H1 (cell line): Measurements from ENCODE around the gene KCTD10. TPM values are rescaled to one million over a fixed set of nuclear protein-coding genes. Genes with fewer than 3 reads are reported as not detected.

Experiments used
- CTCF ChIA-PET: fragments of 300-600 bp; sonication (Branson Sonifier 250); formaldehyde crosslinking; loops from one replicate; lab custom pipeline; 2021; ENCODE audit not compliant: partially characterized antibody; lab: Charles Lee
- POLR2A ChIA-PET: fragments of 300-600 bp; sonication (Branson Sonifier 250); formaldehyde crosslinking; loops from one replicate; lab custom pipeline; 2021; ENCODE audit warnings: inconsistent platforms; ENCODE audit not compliant: partially characterized antibody; lab: Charles Lee
- DNase-seq, 2 experiments: peaks; one replicate each; pipeline versions ENCODE4 v3.0.0 to v3.0.0-alpha.2; 2010 to 2022; ENCODE audit warnings: low spot score in 2 of 2, low read depth in 1 of 2, mixed read lengths in 1 of 2
- FAIRE-seq: peaks from 2 replicates; lab custom pipeline; 2011; peaks lifted over from hg19 to GRCh38; lab: Jason Lieb, UNC
- H2AFZ ChIP-seq: 2 replicates; pipeline ENCODE4 v1.8.1; 2012; ENCODE audit warnings: low read length, inconsistent platforms
- H2AK5ac ChIP-seq: 2 replicates; pipeline ENCODE4 v1.6.1; 2013; ENCODE audit warnings: low read depth, low read length
- H2BK120ac ChIP-seq: replicated peaks from 2 replicates; pipeline ENCODE3; 2013; ENCODE audit warnings: low read depth, low read length, inconsistent platforms
- H2BK12ac ChIP-seq: 2 replicates; pipeline ENCODE4 v1.6.1; 2013; ENCODE audit warnings: low read depth, low read length
- H2BK15ac ChIP-seq: 2 replicates; pipeline ENCODE4 v1.6.1; 2013; ENCODE audit warnings: low read length
- H2BK20ac ChIP-seq: 2 replicates; pipeline ENCODE4 v1.6.1; 2013; ENCODE audit warnings: low read length
- H2BK5ac ChIP-seq: 2 replicates; pipeline ENCODE4 v1.6.1; 2013; ENCODE audit warnings: low read depth, low read length
- H3K14ac ChIP-seq: 2 replicates; pipeline ENCODE4 v1.6.1; 2013; ENCODE audit warnings: inconsistent platforms; ENCODE audit not compliant: insufficient read length
- H3K18ac ChIP-seq: 2 replicates; pipeline ENCODE4 v1.6.1; 2013; ENCODE audit warnings: low read length; ENCODE audit errors: extremely low read depth
- H3K23ac ChIP-seq: 2 replicates; pipeline ENCODE4 v1.6.1; 2013; ENCODE audit warnings: inconsistent platforms; ENCODE audit not compliant: insufficient read length
- H3K23me2 ChIP-seq: 2 replicates; pipeline ENCODE4 v1.6.1; 2013; ENCODE audit warnings: low read depth, low read length
- H3K27ac ChIP-seq: 2 replicates; pipeline ENCODE4 v1.6.1; 2011; ENCODE audit warnings: low read depth, low read length, inconsistent platforms
- H3K27me3 ChIP-seq, 4 experiments: replicated peaks in 1 of 4; 1 replicate in 1 of 4; 2 replicates in 3 of 4; pipeline versions ENCODE4 v1.6.1 to v1.8.1; 2011 to 2013; ENCODE audit warnings: low read length in 3 of 4, mild to moderate bottlenecking in 3 of 4, inconsistent platforms in 2 of 4, mixed read lengths in 2 of 4, moderate library complexity in 1 of 4; ENCODE audit not compliant: control insufficient read depth in 3 of 4, insufficient read depth in 3 of 4; ENCODE audit errors: extremely low read depth in 1 of 4
- H3K36me3 ChIP-seq, 4 experiments: 2 replicates each; pipeline versions ENCODE4 v1.6.1 to v1.8.1; 2011 to 2013; ENCODE audit warnings: mild to moderate bottlenecking in 4 of 4, low read length in 3 of 4, moderate library complexity in 2 of 4, control low read depth in 1 of 4, inconsistent platforms in 1 of 4; ENCODE audit not compliant: insufficient read depth in 4 of 4, control insufficient read depth in 2 of 4
- H3K4ac ChIP-seq: replicated peaks from 2 replicates; pipeline ENCODE3; 2013; ENCODE audit warnings: low read length, low read depth, mixed read lengths, inconsistent platforms; ENCODE audit not compliant: insufficient read length
- H3K4me1 ChIP-seq, 4 experiments: replicated peaks in 1 of 4; 1 replicate in 1 of 4; 2 replicates in 3 of 4; pipeline versions ENCODE4 v1.6.1 to v1.8.1; 2011 to 2013; ENCODE audit warnings: low read length in 3 of 4, inconsistent platforms in 2 of 4, mixed read lengths in 1 of 4; ENCODE audit not compliant: insufficient read depth in 4 of 4, control insufficient read depth in 3 of 4
- H3K4me2 ChIP-seq, 2 experiments: 2 replicates each; pipeline versions ENCODE4 v1.6.1 to v1.8.1; 2011 to 2013; ENCODE audit warnings: low read depth in 2 of 2, low read length in 2 of 2, control low read depth in 1 of 2, inconsistent platforms in 1 of 2, mild to moderate bottlenecking in 1 of 2; ENCODE audit not compliant: insufficient read depth in 1 of 2
- H3K4me3 ChIP-seq, 4 experiments: fragments of 200-600, 300-600 bp in 1 of 4; sonication (generic), shearing (Covaris generic), sonication (Bioruptor Twin) in 1 of 4; 2 replicates each; pipeline versions ENCODE4 v1.5.1 to v1.8.1; 2011 to 2016; ENCODE audit warnings: low read length in 4 of 4, low read depth in 3 of 4, control low read depth in 2 of 4, inconsistent platforms in 2 of 4, mild to moderate bottlenecking in 2 of 4, mixed read lengths in 1 of 4, moderate library complexity in 1 of 4; ENCODE audit not compliant: insufficient read depth in 2 of 4; ENCODE audit errors: extremely low read depth in 1 of 4
- H3K56ac ChIP-seq: replicated peaks from 2 replicates; pipeline ENCODE3; 2013; ENCODE audit warnings: low read depth, mild to moderate bottlenecking, mixed read lengths, low read length, inconsistent platforms; ENCODE audit not compliant: insufficient read length
- H3K79me1 ChIP-seq: 2 replicates; pipeline ENCODE4 v1.6.1; 2013; ENCODE audit warnings: low read depth, low read length, control low read depth
- H3K79me2 ChIP-seq, 2 experiments: 2 replicates each; pipeline versions ENCODE4 v1.6.1 to v1.8.1; 2012 to 2013; ENCODE audit warnings: low read length in 2 of 2, mild to moderate bottlenecking in 2 of 2, inconsistent platforms in 1 of 2; ENCODE audit not compliant: insufficient read depth in 2 of 2, control insufficient read depth in 1 of 2
- H3K9ac ChIP-seq, 4 experiments: replicated peaks in 1 of 4; 1 replicate in 1 of 4; 2 replicates in 3 of 4; pipeline versions ENCODE4 v1.6.1 to v1.8.1; 2011 to 2013; ENCODE audit warnings: low read depth in 3 of 4, low read length in 3 of 4, control low read depth in 2 of 4, mild to moderate bottlenecking in 2 of 4, moderate library complexity in 2 of 4, inconsistent platforms in 1 of 4; ENCODE audit errors: extremely low read depth in 1 of 4
- H3K9me3 ChIP-seq, 2 experiments: 2 replicates each; pipeline versions ENCODE4 v1.6.1 to v1.8.1; 2012 to 2013; ENCODE audit warnings: mild to moderate bottlenecking in 2 of 2, moderate library complexity in 2 of 2, control low read depth in 1 of 2, inconsistent platforms in 1 of 2, low read depth in 1 of 2, low read length in 1 of 2, mixed read lengths in 1 of 2; ENCODE audit not compliant: insufficient read depth in 2 of 2
- H4K20me1 ChIP-seq, 2 experiments: replicated peaks in 1 of 2; 2 replicates each; pipeline versions ENCODE3 to v1.8.1; 2011 to 2013; ENCODE audit warnings: inconsistent platforms in 2 of 2, low read length in 2 of 2, mild to moderate bottlenecking in 1 of 2; ENCODE audit not compliant: insufficient read depth in 2 of 2, control insufficient read depth in 1 of 2
- H4K5ac ChIP-seq: 2 replicates; pipeline ENCODE4 v1.6.1; 2013; ENCODE audit warnings: low read length, low read depth, mixed read lengths, inconsistent platforms; ENCODE audit not compliant: insufficient read length
- H4K8ac ChIP-seq: 2 replicates; pipeline ENCODE4 v1.8.0; 2013; ENCODE audit warnings: mild to moderate bottlenecking, moderate library complexity, low read length, inconsistent platforms; ENCODE audit not compliant: insufficient read depth; ENCODE audit errors: extremely low read depth
- H4K91ac ChIP-seq: replicated peaks from 2 replicates; pipeline ENCODE3; 2013; ENCODE audit warnings: low read length, mixed read lengths, inconsistent platforms; ENCODE audit not compliant: insufficient read length
- SAP30 ChIP-seq: fragments of 300-600 bp; sonication (generic); IDR thresholded peaks from 2 replicates; pipeline ENCODE4 v1.7.1; 2012; ENCODE audit warnings: low read length, moderate library complexity, mild to moderate bottlenecking, inconsistent platforms; ENCODE audit not compliant: insufficient read depth, insufficient replicate concordance
- WGBS, 2 experiments: shearing (Covaris generic) in 1 of 2; methylation state at CpG; one replicate each; pipeline versions ENCODE4 v1.1.6 to v1.1.7; 2013 to 2015; ENCODE audit warnings: low lambda C conversion rate in 2 of 2, mixed read lengths in 2 of 2, inconsistent platforms in 1 of 2, low coverage in 1 of 2, missing lambda C conversion rate in 1 of 2; ENCODE audit not compliant: insufficient replicate concordance in 2 of 2, insufficient coverage in 1 of 2, insufficient read length in 1 of 2; ENCODE audit errors: extremely low coverage in 1 of 2, missing lambda C conversion rate in 1 of 2; 5-methylcytosine and 5-hydroxymethylcytosine counted together
- polyA plus RNA-seq, 7 experiments: library from polyadenylated mRNA; depleted of rRNA in 3 of 7; stranded (reverse) in 5 of 7; unstranded in 2 of 7; fragments of >200 nt in 5 of 7; fragments of 200-250 nt in 2 of 7; gene quantifications; 1 replicate in 5 of 7; 2 replicates in 1 of 7; 4 replicates in 1 of 7; pipeline versions ENCODE4 v1.2.1 to v1.2.3, GENCODE V29; 2011 to 2013; ENCODE audit warnings: missing spikeins in 2 of 7, mixed read lengths in 2 of 7
- total RNA-seq: library from RNA; stranded (reverse); fragmentation: NEBNext Ultra II Directional; extraction: Animal tissue kit (Norgen Biotek cat#: 25700); gene quantifications from 2 replicates; pipeline ENCODE4 v1.2.1, GENCODE V29; 2021

KCTD10 gene
- total and polyA plus RNA-seq, 2 of the 8 experiments (the other 6 are each of a cell fraction or from before 2014, with no cell fraction given), result 45.3 to 52.4 TPM

DNA sequence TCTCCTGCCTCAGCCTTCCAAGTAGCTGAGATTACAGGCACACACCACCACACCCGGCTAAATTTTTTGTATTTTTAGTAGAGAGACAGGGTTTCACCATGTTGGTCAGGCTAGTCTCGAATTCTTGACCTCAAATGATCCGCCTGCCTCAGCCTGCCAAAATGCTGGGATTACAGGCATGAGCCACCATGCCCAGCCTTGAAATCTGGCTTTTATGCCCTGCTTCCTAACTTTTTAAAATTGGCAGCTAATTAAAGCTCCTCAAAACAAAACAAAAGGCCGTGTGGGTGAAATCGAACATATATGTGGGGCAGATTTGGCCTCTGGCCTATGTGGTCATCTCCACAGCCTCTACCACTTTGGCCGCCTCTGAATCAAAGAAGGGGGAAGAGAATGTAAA is 37.9 kb downstream of the KCTD10 start:
- no peak overlapping the region for H3K9ac ChIP-seq
- no peak overlapping the region for H3K23ac ChIP-seq
- ChIA-PET CTCF (interaction anchor here (17.4 kb wide), 1 partner anchor 7 kb away, joined by 181 read pairs; no protein-coding TSS in a partner anchor), POLR2A (no interaction called here)
- H3K18ac ChIP-seq, result no peak overlapping the region
- peaks cover 8 to 18% (median 12%) of the 10 kb centered on the region in 4 experiments for H3K4me1 ChIP-seq
- H2BK15ac ChIP-seq, result no peak overlapping the region
- no peaks in the 10 kb centered on the region for H3K79me1 ChIP-seq
- H3K36me3 ChIP-seq, result no peaks in the 10 kb centered on the region
- H3K27me3 ChIP-seq, result no peaks in the 10 kb centered on the region
- no peaks in the 10 kb centered on the region for H4K20me1 ChIP-seq
- FAIRE-seq, result no peak
- no peaks in the 10 kb centered on the region for H3K9me3 ChIP-seq
- H3K14ac ChIP-seq, result no peak overlapping the region
- H4K5ac ChIP-seq, result no peak overlapping the region
- no peak overlapping the region for H2BK12ac ChIP-seq
- no peak for TF ChIP-seq SAP30
- no peak overlapping the region for H3K4me3 ChIP-seq
- no peak overlapping the region for H2AFZ ChIP-seq
- H4K91ac ChIP-seq, result no peak overlapping the region
- no peaks in the 10 kb centered on the region for H3K79me2 ChIP-seq
- 94% methylated on average over 6 of the region's 6 CpGs; no CpG with 5 or more reads in 1 of the 2 experiments for WGBS, 2 experiments
- H3K23me2 ChIP-seq, result no peaks in the 10 kb centered on the region
- H2BK5ac ChIP-seq, result no peak overlapping the region
- no peak overlapping the region for H3K27ac ChIP-seq
- no peak for DNase-seq
- no peak overlapping the region for H3K4me2 ChIP-seq
- no peak overlapping the region for H4K8ac ChIP-seq
- H3K56ac ChIP-seq, result no peak overlapping the region
- H2BK20ac ChIP-seq, result no peak overlapping the region
- no peak overlapping the region for H3K4ac ChIP-seq
- no peak overlapping the region for H2BK120ac ChIP-seq
- no peak overlapping the region for H2AK5ac ChIP-seq
